HUES6 (cell line): ENCODE results near the gene MYOG.

Source experiments
- H3K27ac ChIP-seq: 2 replicates; pipeline ENCODE4 v1.7.0; 2013; ENCODE audit warnings: low read depth, mild to moderate bottlenecking, low read length, inconsistent platforms
- H3K27me3 ChIP-seq: 2 replicates; pipeline ENCODE4 v1.6.1; 2013; ENCODE audit warnings: low read length; ENCODE audit not compliant: control insufficient read depth, insufficient read depth
- H3K36me3 ChIP-seq: 2 replicates; pipeline ENCODE4 v1.6.1; 2013; ENCODE audit warnings: low read length; ENCODE audit not compliant: control insufficient read depth, insufficient read depth
- H3K4me1 ChIP-seq: 2 replicates; pipeline ENCODE4 v1.6.1; 2013; ENCODE audit warnings: low read length; ENCODE audit not compliant: control insufficient read depth, insufficient read depth
- H3K4me3 ChIP-seq: 2 replicates; pipeline ENCODE4 v1.5.1; 2013; ENCODE audit warnings: low read depth, low read length
- H3K9ac ChIP-seq: one replicate; pipeline ENCODE4 v1.6.1; 2013; ENCODE audit warnings: mild to moderate bottlenecking, low read length
- H3K9me3 ChIP-seq: 2 replicates; pipeline ENCODE4 v1.6.1; 2013; ENCODE audit warnings: low read depth, low read length; ENCODE audit not compliant: control insufficient read depth, insufficient read depth

Gene MYOG

GRCh38 chr1:203076031-203076511 lies 9.7 kb downstream of the MYOG start:
- H3K4me3 ChIP-seq, result peak overlapping the region; percentile 44
- peaks cover 6% of the 10 kb centered on the region; the same call in 1 of the 2 replicates for H3K36me3 ChIP-seq
- H3K9ac ChIP-seq, result no peak overlapping the region
- no peak overlapping the region for H3K27ac ChIP-seq
- H3K27me3 ChIP-seq, result peaks cover 54% of the 10 kb centered on the region
- no peaks in the 10 kb centered on the region for H3K9me3 ChIP-seq
- peaks cover 6% of the 10 kb centered on the region; the same call in 1 of the 2 replicates for H3K4me1 ChIP-seq

- peaks cover 6% of the 10 kb centered on the region; the same call in 1 of the 2 replicates for H3K36me3 ChIP-seq
These were observed 10.4 kb downstream of the MYOG start for GRCh38 chr1:203075236-203076030.

GRCh38 chr1:203074610-203075009 lies 11.2 kb downstream of the MYOG start:
- H3K4me1 ChIP-seq, result peaks cover 6% of the 10 kb centered on the region; the same call in 1 of the 2 replicates
- H3K4me3 ChIP-seq, result no peak overlapping the region
- H3K9me3 ChIP-seq, result no peaks in the 10 kb centered on the region
- no peak overlapping the region for H3K9ac ChIP-seq
- peaks cover 6% of the 10 kb centered on the region; the same call in 1 of the 2 replicates for H3K36me3 ChIP-seq
- no peak overlapping the region for H3K27ac ChIP-seq
- H3K27me3 ChIP-seq, result peaks cover 54% of the 10 kb centered on the region

More at GRCh38 chr1:203075236-203076030, 10.4 kb downstream of the MYOG start:
- H3K9me3 ChIP-seq, result no peaks in the 10 kb centered on the region
- peaks cover 54% of the 10 kb centered on the region for H3K27me3 ChIP-seq
- no peak overlapping the region for H3K27ac ChIP-seq
- H3K4me3 ChIP-seq, result peak overlapping the region; percentile 44
- no peak overlapping the region for H3K9ac ChIP-seq
- H3K4me1 ChIP-seq, result peaks cover 6% of the 10 kb centered on the region; the same call in 1 of the 2 replicates

GRCh38 chr1:203073469-203073868 lies 12.3 kb downstream of the MYOG start:
- H3K4me1 ChIP-seq, result peaks cover 6% of the 10 kb centered on the region; the same call in 1 of the 2 replicates
- no peak overlapping the region for H3K4me3 ChIP-seq
- H3K27ac ChIP-seq, result no peak overlapping the region
- no peaks in the 10 kb centered on the region for H3K9me3 ChIP-seq
- peaks cover 6% of the 10 kb centered on the region; the same call in 1 of the 2 replicates for H3K36me3 ChIP-seq
- H3K27me3 ChIP-seq, result peaks cover 50% of the 10 kb centered on the region
- H3K9ac ChIP-seq, result no peak overlapping the region

GRCh38 chr1:203072911-203073310 lies 12.9 kb downstream of the MYOG start:
- no peaks in the 10 kb centered on the region for H3K9me3 ChIP-seq
- H3K36me3 ChIP-seq, result peaks cover 6% of the 10 kb centered on the region; the same call in 1 of the 2 replicates
- no peak overlapping the region for H3K27ac ChIP-seq
- peaks cover 45% of the 10 kb centered on the region for H3K27me3 ChIP-seq
- no peak overlapping the region for H3K9ac ChIP-seq
- no peak overlapping the region for H3K4me3 ChIP-seq
- peaks cover 6% of the 10 kb centered on the region; the same call in 1 of the 2 replicates for H3K4me1 ChIP-seq

- H3K36me3 ChIP-seq, result peaks cover 9% of the 10 kb centered on the region; the same call in 1 of the 2 replicates
- no peak overlapping the region for H3K27ac ChIP-seq
- no peak overlapping the region for H3K9ac ChIP-seq
- peaks cover 6% of the 10 kb centered on the region; the same call in 1 of the 2 replicates for H3K4me1 ChIP-seq
- no peaks in the 10 kb centered on the region for H3K9me3 ChIP-seq
- peaks cover 37% of the 10 kb centered on the region for H3K27me3 ChIP-seq
- no peak overlapping the region for H3K4me3 ChIP-seq
These were observed 13.7 kb downstream of the MYOG start for GRCh38 chr1:203072002-203072602.

- no peak overlapping the region for H3K27ac ChIP-seq
- H3K4me3 ChIP-seq, result no peak overlapping the region
- peaks cover 8% of the 10 kb centered on the region for H3K27me3 ChIP-seq
- H3K9ac ChIP-seq, result no peak overlapping the region
- 0 out of 2 replicates have a peak, but pooled peaks cover 3% of the 10 kb centered on the region for H3K4me1 ChIP-seq
- H3K36me3 ChIP-seq, result peaks cover 9% of the 10 kb centered on the region; the same call in 1 of the 2 replicates
- H3K9me3 ChIP-seq, result no peaks in the 10 kb centered on the region
These were observed 16.6 kb downstream of the MYOG start for GRCh38 chr1:203069030-203069747.

GRCh38 chr1:203066965-203067364 lies 18.8 kb downstream of the MYOG start:
- Histone ChIP-seq H3K9ac (no peak overlapping the region), H3K27ac (no peak overlapping the region), H3K9me3 (no peaks in the 10 kb centered on the region), H3K27me3 (no peaks in the 10 kb centered on the region), H3K4me1 (no peaks in the 10 kb centered on the region), H3K4me3 (no peak overlapping the region), H3K36me3 (peaks cover 8% of the 10 kb centered on the region; the same call in 1 of the 2 replicates)

GRCh38 chr1:203065986-203066385 lies 19.8 kb downstream of the MYOG start:
- peaks cover 4% of the 10 kb centered on the region; the same call in 1 of the 2 replicates for H3K9me3 ChIP-seq
- H3K9ac ChIP-seq, result no peak overlapping the region
- H3K27me3 ChIP-seq, result no peaks in the 10 kb centered on the region
- H3K36me3 ChIP-seq, result peaks cover 7% of the 10 kb centered on the region
- no peaks in the 10 kb centered on the region for H3K4me1 ChIP-seq
- no peak overlapping the region for H3K4me3 ChIP-seq
- H3K27ac ChIP-seq, result no peak overlapping the region

- Histone ChIP-seq H3K27me3 (no peaks in the 10 kb centered on the region), H3K4me3 (no peak overlapping the region), H3K27ac (no peak overlapping the region), H3K9ac (no peak overlapping the region), H3K4me1 (no peaks in the 10 kb centered on the region), H3K36me3 (peaks cover 9% of the 10 kb centered on the region), H3K9me3 (peaks cover 5% of the 10 kb centered on the region; the same call in 1 of the 2 replicates)
These were observed 20.6 kb downstream of the MYOG start for GRCh38 chr1:203065191-203065590.
